K562 (cell line): ENCODE results near the gene ZMAT1. TPM values are rescaled to one million over a fixed set of nuclear protein-coding genes. Genes with fewer than 3 reads are reported as not detected.

Experiments used
- BACH1 ChIP-seq: fragments of 200-800 bp; sonication (Bioruptor generic); IDR thresholded peaks from 2 replicates; pipeline ENCODE4 v1.6.1; 2016; ENCODE audit warnings: missing genetic modification characterization, missing compliant biosample characterization
- CREB1 ChIP-seq, 2 experiments: sonication (generic) in 1 of 2; formaldehyde crosslinking in 1 of 2; IDR thresholded peaks; 2 replicates each; pipeline versions ENCODE4 v1.6.1 to v1.8.0; 2012 to 2022; ENCODE audit warnings: inconsistent platforms in 1 of 2, mild to moderate bottlenecking in 1 of 2, missing genetic modification reagents in 1 of 2, moderate library complexity in 1 of 2
- HNRNPLL ChIP-seq: fragments of 200-400 bp; formaldehyde crosslinking; IDR thresholded peaks from 2 replicates; pipeline ENCODE4 v1.6.1; 2017; ENCODE audit warnings: low read length, low read depth, mild to moderate bottlenecking; ENCODE audit not compliant: poor library complexity, severe bottlenecking
- JUN ChIP-seq, 2 experiments: sonication (generic) in 1 of 2; formaldehyde crosslinking in 1 of 2; IDR thresholded peaks; 2 replicates each; pipeline versions ENCODE4 v1.6.1 to v1.8.0; 2012 to 2022; ENCODE audit warnings: borderline replicate concordance in 2 of 2, mild to moderate bottlenecking in 2 of 2, improper control_type of control experiment in 1 of 2, low read depth in 1 of 2, low read length in 1 of 2, missing genetic modification reagents in 1 of 2
- KDM2B ChIP-seq: fragments of 250-450 bp; sonication (Bioruptor Pico); IDR thresholded peaks from 2 replicates; pipeline ENCODE4 v1.8.0; 2021; ENCODE audit warnings: mild to moderate bottlenecking, moderate library complexity
- MCM3 ChIP-seq: fragments of 450-650 bp; IDR thresholded peaks from 2 replicates; pipeline ENCODE4 v1.6.1; 2016
- MEF2A ChIP-seq: IDR thresholded peaks from 2 replicates; pipeline ENCODE4 v1.6.1; 2011; ENCODE audit warnings: low read depth, mild to moderate bottlenecking, low read length, moderate library complexity; ENCODE audit not compliant: control insufficient read depth
- MTA3 ChIP-seq: fragments of 450-650 bp; formaldehyde crosslinking; IDR thresholded peaks from 2 replicates; pipeline ENCODE4 v1.6.1; 2017; ENCODE audit warnings: mild to moderate bottlenecking, borderline replicate concordance
- RBFOX2 ChIP-seq: fragments of 200-400 bp; formaldehyde crosslinking; IDR thresholded peaks from 2 replicates; pipeline ENCODE4 v1.6.1; 2017; ENCODE audit warnings: low read depth, mild to moderate bottlenecking, low read length, moderate library complexity
- RNF2 ChIP-seq: sonication (generic); IDR thresholded peaks from 2 replicates; pipeline ENCODE4 v1.6.1; 2016
- SNRNP70 ChIP-seq: fragments of 200-400 bp; formaldehyde crosslinking; optimal IDR thresholded peaks from 2 replicates; pipeline ENCODE3; 2017; ENCODE audit warnings: low read depth, low read length
- SP2 ChIP-seq: IDR thresholded peaks from 2 replicates; pipeline ENCODE4 v1.6.1; 2011; ENCODE audit warnings: mild to moderate bottlenecking, low read depth, low read length, moderate library complexity; ENCODE audit not compliant: poor library complexity, severe bottlenecking; ENCODE audit errors: extremely low read depth
- ZNF23 ChIP-seq: fragments of 250-450 bp; sonication (Bioruptor Pico); IDR thresholded peaks from 2 replicates; pipeline ENCODE4 v1.4.0; 2020; ENCODE audit warnings: mild to moderate bottlenecking
- ZNF239 ChIP-seq: fragments of 250-450 bp; sonication (Bioruptor Pico); IDR thresholded peaks from 2 replicates; pipeline ENCODE4 v1.4.0; 2020; ENCODE audit warnings: mild to moderate bottlenecking
- polyA plus RNA-seq, 8 experiments: library from polyadenylated mRNA; depleted of rRNA in 4 of 8; stranded (reverse) in 5 of 8; unstranded in 3 of 8; fragments of >200 nt; fragmentation: Nextera tagmentation in 2 of 8; fragmentation: Illumina TruSeq in 1 of 8; extraction: Ambion mirVana in 2 of 8; extraction: Trizol in 1 of 8; gene quantifications; 2 replicates each; pipeline versions ENCODE4 v1.2.1 to v1.2.3, GENCODE V29; 2011 to 2014; ENCODE audit warnings: inconsistent platforms in 1 of 8, missing spikeins in 1 of 8
- total RNA-seq, 7 experiments: library from RNA; depleted of rRNA in 6 of 7; stranded (reverse); fragments of >200 nt in 6 of 7; fragmentation: Illumina TruSeq in 2 of 7; extraction: Trizol in 2 of 7; gene quantifications; 2 replicates each; pipeline versions ENCODE4 v1.2.1 to v1.2.3, GENCODE V29; 2011 to 2021; ENCODE audit warnings: low replicate concordance in 1 of 7
- TF ChIP-seq, protein P1 (sequence below): fragments of 250-450 bp; sonication (Bioruptor Pico); IDR thresholded peaks from 2 replicates; pipeline ENCODE4 v1.8.0; 2021; ENCODE audit warnings: moderate library complexity, mild to moderate bottlenecking, inconsistent platforms
- TF ChIP-seq, protein P2 (sequence below): fragments of 200-800 bp; sonication (Bioruptor generic); IDR thresholded peaks from 2 replicates; pipeline ENCODE4 v1.6.1; 2017; ENCODE audit warnings: missing genetic modification characterization, missing compliant biosample characterization
- TF ChIP-seq, protein P3 (sequence below), 2 experiments: fragments of 450-650 bp; conservative IDR thresholded peaks; 2 replicates each; pipeline ENCODE4 v1.6.1; 2017; ENCODE audit warnings: mild to moderate bottlenecking in 2 of 2, moderate library complexity in 2 of 2
- TF ChIP-seq, protein P4 (sequence below), 3 experiments: fragments of 200-800 bp in 1 of 3; sonication (Bioruptor generic) in 1 of 3; sonication (generic) in 1 of 3; formaldehyde crosslinking in 1 of 3; IDR thresholded peaks; 2 replicates each; pipeline versions ENCODE4 v1.6.1 to v1.8.0; 2016 to 2022; ENCODE audit warnings: mild to moderate bottlenecking in 2 of 3, missing compliant biosample characterization in 2 of 3, missing genetic modification characterization in 2 of 3, missing genetic modification reagents in 1 of 3

ZMAT1 gene
- total and polyA plus RNA-seq, 9 of the 15 experiments (the other 6 are each of a cell fraction or from before 2014, with no cell fraction given) = 0.03 to 0.05 (median 0.04) TPM; not detected in 3

DNA sequence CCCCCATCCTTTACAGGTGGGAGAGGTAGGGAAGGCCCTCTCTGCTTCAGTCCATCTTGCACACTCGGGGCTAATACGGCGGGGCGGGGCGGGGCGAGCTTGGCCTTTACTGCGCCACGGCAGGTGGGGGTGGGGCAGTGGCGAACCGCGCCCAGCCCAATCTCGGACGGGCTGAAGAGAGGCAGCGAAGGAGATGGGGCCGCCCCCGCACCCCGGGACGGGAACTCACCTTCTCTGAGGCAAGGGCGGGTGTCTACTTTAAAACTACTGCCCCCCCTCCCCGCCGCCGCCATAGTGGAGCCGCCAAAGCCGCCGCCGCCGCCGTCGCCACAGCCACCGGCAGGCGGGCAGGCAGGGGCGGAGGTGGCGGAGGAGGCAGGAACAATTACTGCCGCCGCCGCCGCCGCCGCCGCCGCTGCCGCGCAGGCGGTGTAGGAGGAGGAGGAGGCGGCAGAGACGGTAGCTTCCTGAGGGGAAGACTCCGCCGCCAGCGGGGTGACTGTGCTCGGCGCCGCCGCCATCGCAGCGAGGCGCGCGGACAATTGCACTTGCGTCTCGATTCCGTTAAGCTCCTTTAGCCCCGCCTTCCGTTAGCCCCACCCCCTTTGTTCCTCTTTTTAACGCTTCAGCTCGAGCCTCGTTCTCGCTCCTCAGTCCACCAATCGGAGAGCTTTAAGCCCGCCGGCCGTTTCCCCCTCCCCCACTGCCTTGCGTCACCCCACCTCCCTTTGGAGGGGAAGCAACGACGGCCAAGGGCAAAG, at the start of gene ZMAT1 (continued):
- TF ChIP-seq SP2 (no peak), SNRNP70 (no peak), CREB1 (IDR thresholded peaks at IDR 0.05) (peak; percentile 22; the same call in 1 of the 2 replicates), CREB1 (CRISPR knock-in tag; IDR thresholded peaks at IDR 0.05) (no peak), MCM3 (no peak), MTA3 (no peak; the same call in 1 of the 2 replicates), BACH1 (tag) (no peak), ZNF239 (CRISPR knock-in tag) (no peak), RBFOX2 (peak; percentile 89), KDM2B (CRISPR knock-in tag) (no peak), JUN (IDR thresholded peaks at IDR 0.05; ENCODE audit: borderline replicate concordance, low read depth, low read length) (peak; percentile 38; the same call in 1 of the 2 replicates), JUN (CRISPR knock-in tag; IDR thresholded peaks at IDR 0.05; ENCODE audit: borderline replicate concordance) (no peak), ZNF23 (CRISPR knock-in tag) (no peak), HNRNPLL (peak; percentile 60), MEF2A (no peak), RNF2 (peak; percentile 60; the same call in 1 of the 2 replicates)
- TF ChIP-seq, protein P1, sequence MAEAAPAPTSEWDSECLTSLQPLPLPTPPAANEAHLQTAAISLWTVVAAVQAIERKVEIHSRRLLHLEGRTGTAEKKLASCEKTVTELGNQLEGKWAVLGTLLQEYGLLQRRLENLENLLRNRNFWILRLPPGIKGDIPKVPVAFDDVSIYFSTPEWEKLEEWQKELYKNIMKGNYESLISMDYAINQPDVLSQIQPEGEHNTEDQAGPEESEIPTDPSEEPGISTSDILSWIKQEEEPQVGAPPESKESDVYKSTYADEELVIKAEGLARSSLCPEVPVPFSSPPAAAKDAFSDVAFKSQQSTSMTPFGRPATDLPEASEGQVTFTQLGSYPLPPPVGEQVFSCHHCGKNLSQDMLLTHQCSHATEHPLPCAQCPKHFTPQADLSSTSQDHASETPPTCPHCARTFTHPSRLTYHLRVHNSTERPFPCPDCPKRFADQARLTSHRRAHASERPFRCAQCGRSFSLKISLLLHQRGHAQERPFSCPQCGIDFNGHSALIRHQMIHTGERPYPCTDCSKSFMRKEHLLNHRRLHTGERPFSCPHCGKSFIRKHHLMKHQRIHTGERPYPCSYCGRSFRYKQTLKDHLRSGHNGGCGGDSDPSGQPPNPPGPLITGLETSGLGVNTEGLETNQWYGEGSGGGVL (CRISPR knock-in tag) = no peak
- TF ChIP-seq, protein P2, sequence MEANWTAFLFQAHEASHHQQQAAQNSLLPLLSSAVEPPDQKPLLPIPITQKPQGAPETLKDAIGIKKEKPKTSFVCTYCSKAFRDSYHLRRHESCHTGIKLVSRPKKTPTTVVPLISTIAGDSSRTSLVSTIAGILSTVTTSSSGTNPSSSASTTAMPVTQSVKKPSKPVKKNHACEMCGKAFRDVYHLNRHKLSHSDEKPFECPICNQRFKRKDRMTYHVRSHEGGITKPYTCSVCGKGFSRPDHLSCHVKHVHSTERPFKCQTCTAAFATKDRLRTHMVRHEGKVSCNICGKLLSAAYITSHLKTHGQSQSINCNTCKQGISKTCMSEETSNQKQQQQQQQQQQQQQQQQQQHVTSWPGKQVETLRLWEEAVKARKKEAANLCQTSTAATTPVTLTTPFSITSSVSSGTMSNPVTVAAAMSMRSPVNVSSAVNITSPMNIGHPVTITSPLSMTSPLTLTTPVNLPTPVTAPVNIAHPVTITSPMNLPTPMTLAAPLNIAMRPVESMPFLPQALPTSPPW (CRISPR knock-in tag) = peak; percentile 62
- TF ChIP-seq, protein P3, sequence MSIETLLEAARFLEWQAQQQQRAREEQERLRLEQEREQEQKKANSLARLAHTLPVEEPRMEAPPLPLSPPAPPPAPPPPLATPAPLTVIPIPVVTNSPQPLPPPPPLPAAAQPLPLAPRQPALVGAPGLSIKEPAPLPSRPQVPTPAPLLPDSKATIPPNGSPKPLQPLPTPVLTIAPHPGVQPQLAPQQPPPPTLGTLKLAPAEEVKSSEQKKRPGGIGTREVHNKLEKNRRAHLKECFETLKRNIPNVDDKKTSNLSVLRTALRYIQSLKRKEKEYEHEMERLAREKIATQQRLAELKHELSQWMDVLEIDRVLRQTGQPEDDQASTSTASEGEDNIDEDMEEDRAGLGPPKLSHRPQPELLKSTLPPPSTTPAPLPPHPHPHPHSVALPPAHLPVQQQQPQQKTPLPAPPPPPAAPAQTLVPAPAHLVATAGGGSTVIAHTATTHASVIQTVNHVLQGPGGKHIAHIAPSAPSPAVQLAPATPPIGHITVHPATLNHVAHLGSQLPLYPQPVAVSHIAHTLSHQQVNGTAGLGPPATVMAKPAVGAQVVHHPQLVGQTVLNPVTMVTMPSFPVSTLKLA (conservative IDR thresholded peaks at IDR 0.05) = 0 out of 4 replicates have a peak, but pooled peaks of 1 of the 2 experiments have one; percentile 8
- TF ChIP-seq, protein P4, sequence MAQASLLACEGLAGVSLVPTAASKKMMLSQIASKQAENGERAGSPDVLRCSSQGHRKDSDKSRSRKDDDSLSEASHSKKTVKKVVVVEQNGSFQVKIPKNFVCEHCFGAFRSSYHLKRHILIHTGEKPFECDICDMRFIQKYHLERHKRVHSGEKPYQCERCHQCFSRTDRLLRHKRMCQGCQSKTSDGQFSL (CRISPR knock-in tag; IDR thresholded peaks at IDR 0.05) = peak; percentile 78
- TF ChIP-seq, protein P4 (tag; IDR thresholded peaks at IDR 0.05) = peak in 1 of 2 experiments; percentile 57; a peak in 2 of 4 replicates
